Measurements from ENCODE around the gene MCL1. TPM values are rescaled to one million over a fixed set of nuclear protein-coding genes. Genes with fewer than 3 reads are reported as not detected.

The MCL1 gene
- polyA plus RNA-seq, 1 of the 3 experiments (the other 2 are of a cell fraction) = 110 TPM

DNA sequence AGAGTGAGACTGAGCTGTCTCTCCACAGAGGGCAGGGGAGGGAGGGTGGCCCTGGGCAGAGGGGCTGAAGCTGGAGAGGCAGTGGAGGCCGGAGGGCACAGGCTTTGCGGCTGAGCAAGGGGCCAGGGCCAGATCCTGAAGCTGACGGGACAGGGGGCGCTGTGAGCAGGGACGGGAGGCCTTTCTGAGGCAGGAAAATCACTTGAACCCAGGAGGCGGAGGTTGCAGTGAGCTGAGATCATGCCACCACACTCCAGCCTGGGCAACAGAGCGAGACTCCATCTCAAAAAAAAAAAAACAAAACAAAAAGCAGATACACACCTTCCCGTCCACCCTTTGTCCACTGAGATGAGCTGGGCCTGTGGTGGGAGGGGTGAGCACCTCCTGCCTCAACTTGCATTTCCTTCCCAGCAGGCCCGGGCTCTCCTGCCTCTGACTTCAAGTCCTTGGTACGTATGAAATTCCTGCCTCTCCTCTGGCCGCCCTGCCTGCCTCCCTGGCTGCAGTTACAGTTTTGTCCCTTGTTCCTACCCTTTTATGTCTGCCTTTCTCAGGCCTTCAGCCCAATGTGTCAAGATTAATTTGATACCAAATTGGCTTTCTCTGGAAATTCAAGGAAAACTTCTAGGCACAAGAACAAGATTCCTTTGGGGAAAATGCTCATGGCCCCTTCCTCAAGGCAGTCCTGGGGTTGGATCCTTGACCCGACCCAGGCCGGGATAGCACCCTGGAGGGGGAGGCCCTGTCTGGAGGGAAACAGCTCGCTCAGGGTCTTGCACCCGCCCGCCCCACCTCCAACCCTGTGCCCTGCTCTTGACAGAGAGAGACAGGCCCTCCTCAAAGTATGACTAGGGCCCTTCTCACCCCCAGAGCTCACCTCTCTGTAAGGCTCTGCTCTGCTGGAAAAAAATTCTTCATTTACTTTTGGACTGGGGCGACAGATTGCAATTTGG lies 41.4 kb downstream of the MCL1 start:
- peak overlapping the region; percentile 36 to 51; a peak in 3 of 4 replicates for H3K27ac ChIP-seq (ENCODE audit: low read depth in 2 of 2, low read length in 1 of 2)
- 79% methylated on average over 12 of the region's 17 CpGs for WGBS (ENCODE audit: low lambda C conversion rate)
- no peak for DNase-seq
- peak overlapping the region; percentile 83; the same call in 1 of the 2 replicates for H2AFZ ChIP-seq (ENCODE audit: low read depth)
- TF ChIP-seq FOXM1 (IDR thresholded peaks at IDR 0.05; ENCODE audit: low read depth) = no peak
- TF ChIP-seq ELF1 (IDR thresholded peaks at IDR 0.05) = no peak
- TF ChIP-seq, protein P1, sequence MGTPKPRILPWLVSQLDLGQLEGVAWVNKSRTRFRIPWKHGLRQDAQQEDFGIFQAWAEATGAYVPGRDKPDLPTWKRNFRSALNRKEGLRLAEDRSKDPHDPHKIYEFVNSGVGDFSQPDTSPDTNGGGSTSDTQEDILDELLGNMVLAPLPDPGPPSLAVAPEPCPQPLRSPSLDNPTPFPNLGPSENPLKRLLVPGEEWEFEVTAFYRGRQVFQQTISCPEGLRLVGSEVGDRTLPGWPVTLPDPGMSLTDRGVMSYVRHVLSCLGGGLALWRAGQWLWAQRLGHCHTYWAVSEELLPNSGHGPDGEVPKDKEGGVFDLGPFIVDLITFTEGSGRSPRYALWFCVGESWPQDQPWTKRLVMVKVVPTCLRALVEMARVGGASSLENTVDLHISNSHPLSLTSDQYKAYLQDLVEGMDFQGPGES (IDR thresholded peaks at IDR 0.05; ENCODE audit: low read depth, low read length) = no peak
- TF ChIP-seq GABPA (IDR thresholded peaks at IDR 0.05; ENCODE audit: low read depth) = no peak
- no peak for TF ChIP-seq SMC3 (IDR thresholded peaks at IDR 0.05; ENCODE audit: low read depth, low read length)
- TF ChIP-seq CHD2 (IDR thresholded peaks at IDR 0.05; ENCODE audit: low read length, partially characterized antibody) = no peak
- TF ChIP-seq POLR2AphosphoS5 (IDR thresholded peaks at IDR 0.05; ENCODE audit: low read depth, low read length) = no peak
- ChIA-PET POLR2A (no interaction called here), CTCF (interaction anchor here (1.4 to 2.1 kb wide), 2 partner anchors 9 to 13 kb away, joined by 5 to 8 read pairs; no protein-coding TSS in a partner anchor)
- no peaks in the 10 kb centered on the region for H3K36me3 ChIP-seq (replicated peaks in 1 of 2; ENCODE audit: control insufficient read depth in 1 of 2, insufficient read depth in 2 of 2, low read length in 1 of 2)
- no peaks in the 10 kb centered on the region for H3F3A ChIP-seq (replicated peaks; ENCODE audit: insufficient read depth)
- H3K4me3 ChIP-seq (ENCODE audit: low read depth in 2 of 2, low read length in 1 of 2) = no peak overlapping the region
- no peaks in the 10 kb centered on the region for H3K27me3 ChIP-seq (ENCODE audit: insufficient read depth)
- peaks cover 0 to 4% of the 10 kb centered on the region in 2 experiments; a peak in 1 of 4 replicates for H3K4me1 ChIP-seq (ENCODE audit: control insufficient read depth in 1 of 2, insufficient read depth in 2 of 2, low read depth in 1 of 2, low read length in 1 of 2)
- H3K9ac ChIP-seq = peak overlapping the region; percentile 39
- no peaks in the 10 kb centered on the region for H3K79me2 ChIP-seq (ENCODE audit: insufficient read depth)
- H3K4me2 ChIP-seq = no peak overlapping the region
- no peaks in the 10 kb centered on the region for H3K9me3 ChIP-seq
- no peaks in the 10 kb centered on the region for H4K20me1 ChIP-seq (ENCODE audit: insufficient read depth)
- no peaks in the 10 kb centered on the region for H3K9me2 ChIP-seq

DNA sequence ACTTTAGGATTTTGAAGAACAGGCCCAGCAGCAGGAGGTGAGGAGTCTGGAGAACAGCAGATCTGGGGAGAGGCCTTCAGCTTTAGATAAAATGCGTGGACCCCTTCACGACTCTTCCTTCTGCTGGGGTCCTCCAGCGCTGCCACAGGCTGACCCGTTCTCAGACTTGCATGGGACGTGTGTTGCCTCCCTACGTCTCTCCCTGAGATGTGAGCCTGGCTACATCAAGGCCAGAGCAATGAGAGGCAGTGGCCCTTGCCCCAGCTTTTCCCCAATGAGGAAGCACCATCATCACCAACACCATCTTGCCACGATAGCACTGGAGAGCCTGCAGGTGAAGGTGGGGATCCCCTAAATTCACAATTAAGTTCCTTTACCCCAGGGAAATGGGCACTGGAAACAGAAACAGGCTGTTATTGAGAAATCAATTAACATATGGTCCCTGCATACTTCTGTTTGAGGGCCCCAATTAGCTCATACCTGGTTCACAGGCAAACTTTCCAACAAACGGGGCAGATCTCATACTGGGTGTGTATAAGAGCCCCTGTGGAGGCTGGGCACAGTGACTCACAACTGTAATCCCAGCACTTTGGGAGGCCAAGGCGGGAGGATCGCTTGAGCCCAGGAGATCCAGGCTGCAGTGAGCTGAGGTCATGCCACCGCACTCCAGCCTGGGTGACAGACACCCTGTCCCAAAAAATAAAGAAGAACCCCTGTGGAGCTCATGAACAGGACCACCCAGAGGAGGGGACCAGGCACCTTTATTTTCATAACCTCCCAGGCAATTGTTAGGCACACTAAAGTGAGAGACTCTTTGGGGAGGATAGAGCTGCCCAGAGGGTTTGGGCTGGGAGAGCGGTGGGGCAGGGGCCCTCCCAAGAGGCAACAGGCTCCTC lies 42.3 kb downstream of the MCL1 start:
- CTCF ChIA-PET = interaction anchor here (1.4 to 2.1 kb wide), 3 partner anchors 8 to 24 kb away, joined by 5 to 8 read pairs (median 5); no protein-coding TSS in a partner anchor
- Histone ChIP-seq H4K20me1 (ENCODE audit: insufficient read depth) (no peaks in the 10 kb centered on the region), H3K4me1 (ENCODE audit: control insufficient read depth in 1 of 2, insufficient read depth in 2 of 2, low read depth in 1 of 2, low read length in 1 of 2) (peaks cover 2 to 4% of the 10 kb centered on the region in 2 experiments; a peak in 2 of 4 replicates), H3K79me2 (ENCODE audit: insufficient read depth) (no peaks in the 10 kb centered on the region), H3F3A (replicated peaks; ENCODE audit: insufficient read depth) (peaks cover 2% of the 10 kb centered on the region), H3K4me2 (no peak overlapping the region), H2AFZ (ENCODE audit: low read depth) (0 out of 2 replicates have a peak overlapping the region, but pooled peaks have one; percentile 83), H3K27me3 (ENCODE audit: insufficient read depth) (no peaks in the 10 kb centered on the region), H3K9me3 (no peaks in the 10 kb centered on the region), H3K27ac (ENCODE audit: low read depth in 2 of 2, low read length in 1 of 2) (peak overlapping the region; percentile 36 to 51; a peak in 3 of 4 replicates), H3K36me3 (replicated peaks in 1 of 2; ENCODE audit: control insufficient read depth in 1 of 2, insufficient read depth in 2 of 2, low read length in 1 of 2) (no peaks in the 10 kb centered on the region), H3K9me2 (no peaks in the 10 kb centered on the region), H3K4me3 (ENCODE audit: low read depth in 2 of 2, low read length in 1 of 2) (no peak overlapping the region), H3K9ac (peak overlapping the region; percentile 39)
- no peak for TF ChIP-seq SMC3 (IDR thresholded peaks at IDR 0.05; ENCODE audit: low read depth, low read length)
- no peak for TF ChIP-seq CHD2 (IDR thresholded peaks at IDR 0.05; ENCODE audit: low read length, partially characterized antibody)
- TF ChIP-seq MEF2A (IDR thresholded peaks at IDR 0.05; ENCODE audit: borderline replicate concordance, low read depth) = no peak
- no peak for TF ChIP-seq JUND (IDR thresholded peaks at IDR 0.05)
- no peak for TF ChIP-seq EP300 (IDR thresholded peaks at IDR 0.05; ENCODE audit: borderline replicate concordance in 1 of 2, low read depth in 1 of 2, low read length in 1 of 2)
- no peak for TF ChIP-seq ELF1 (IDR thresholded peaks at IDR 0.05)
- no peak for DNase-seq
- whole genome bisulfite sequencing (ENCODE audit: low lambda C conversion rate) = 81% methylated on average over 12 of the region's 12 CpGs
- POLR2A ChIA-PET = no interaction called here
